HCT116 (cell line): ENCODE measurements around the gene OR9G4. TPM values are rescaled to one million over a fixed set of nuclear protein-coding genes. Genes with fewer than 3 reads are reported as not detected.

Experiments
- ATAC-seq: fragments of 200-7000 bp; cut with Tn5 transposase; 2 replicates; pipeline ENCODE4 v1.9.1; 2020; ENCODE audit warnings: mild to moderate bottlenecking, moderate library complexity
- BruUV-seq: library from RNA; stranded (reverse); fragments of 400-500 nt; replicated peaks from 2 replicates; lab custom pipeline; 2021; lab: Mats Ljungman, UMichigan
- CTCF ChIA-PET: fragments of 300-600 bp; sonication (Branson Sonifier 250); formaldehyde crosslinking; loops from one replicate; lab custom pipeline; 2021; ENCODE audit warnings: antibody characterized with exemption; lab: Charles Lee
- POLR2A ChIA-PET: fragments of 300-600, 350-600 bp; sonication (Branson Sonifier 250); formaldehyde crosslinking; loops from one replicate; lab custom pipeline; 2021; ENCODE audit warnings: antibody characterized with exemption; lab: Charles Lee
- RAD21 ChIA-PET, 2 experiments: fragments of 300-600 bp; sonication (Branson Sonifier 250); formaldehyde crosslinking; loops; one replicate each; lab custom pipeline; 2023; ENCODE audit warnings: low total read pairs in 2 of 2; ENCODE audit not compliant: uncharacterized antibody in 2 of 2, unreplicated experiment in 2 of 2, low non-redundant PET in 1 of 2; lab: Charles Lee
- DNase-seq: peaks from one replicate; pipeline ENCODE4 v3.0.0-alpha.2; 2010; ENCODE audit warnings: low read depth, low spot score
- H2AFZ ChIP-seq: fragments of 200-600 bp; shearing (Covaris generic), sonication (generic); 2 replicates; pipeline ENCODE4 v1.6.1; 2017; ENCODE audit warnings: low read depth, mixed run types, mixed read lengths, antibody characterized with exemption, low read length; ENCODE audit not compliant: poor library complexity, severe bottlenecking
- H3K27ac ChIP-seq: 2 replicates; pipeline ENCODE4 v1.5.1; 2012; ENCODE audit warnings: low read depth, low read length
- H3K27me3 ChIP-seq: fragments of 200-600 bp; sonication (generic); 2 replicates; pipeline ENCODE4 v1.6.1; 2016; ENCODE audit warnings: mixed run types, low read length, mixed read lengths; ENCODE audit not compliant: insufficient read depth
- H3K36me3 ChIP-seq, 2 experiments: fragments of 200-500 bp in 1 of 2; fragments of 200-600 bp in 1 of 2; sonication (Bioruptor generic) in 1 of 2; sonication (generic) in 1 of 2; 2 replicates each; pipeline versions ENCODE4 v1.5.1 to v1.6.1; 2014 to 2016; ENCODE audit warnings: low read length in 2 of 2, inconsistent platforms in 1 of 2, mixed read lengths in 1 of 2, mixed run types in 1 of 2; ENCODE audit not compliant: insufficient read depth in 2 of 2, control insufficient read depth in 1 of 2
- H3K4me1 ChIP-seq, 2 experiments: fragments of 200-600 bp in 1 of 2; sonication (generic) in 1 of 2; 2 replicates each; pipeline versions ENCODE4 v1.5.1 to v1.6.1; 2012 to 2017; ENCODE audit warnings: low read length in 2 of 2, inconsistent platforms in 1 of 2, mild to moderate bottlenecking in 1 of 2, mixed read lengths in 1 of 2, mixed run types in 1 of 2, moderate library complexity in 1 of 2; ENCODE audit not compliant: insufficient read depth in 2 of 2, control insufficient read depth in 1 of 2
- H3K4me2 ChIP-seq: fragments of 200-600 bp; sonication (generic); 2 replicates; pipeline ENCODE4 v1.6.1; 2017; ENCODE audit warnings: mixed run types, low read length, mixed read lengths
- H3K4me3 ChIP-seq, 2 experiments: fragments of 200-600 bp in 1 of 2; sonication (generic) in 1 of 2; replicated peaks in 1 of 2; 2 replicates each; pipeline ENCODE4 v1.5.1; 2011 to 2016; ENCODE audit warnings: low read length in 2 of 2, control low read depth in 1 of 2, low read depth in 1 of 2, mild to moderate bottlenecking in 1 of 2, mixed read lengths in 1 of 2, mixed run types in 1 of 2
- H3K79me2 ChIP-seq: fragments of 200-600 bp; sonication (generic); 2 replicates; pipeline ENCODE4 v1.6.1; 2017; ENCODE audit warnings: mild to moderate bottlenecking, mixed run types, low read length, moderate library complexity, mixed read lengths; ENCODE audit not compliant: insufficient read depth
- H3K9ac ChIP-seq: fragments of 200-600 bp; sonication (generic); 2 replicates; pipeline ENCODE4 v1.6.1; 2016; ENCODE audit warnings: low read length, mixed read lengths
- H3K9me2 ChIP-seq: fragments of 200-600 bp; sonication (generic), shearing (Covaris generic); 2 replicates; pipeline ENCODE4 v1.6.1; 2017; ENCODE audit warnings: mixed run types, mild to moderate bottlenecking, moderate library complexity; ENCODE audit not compliant: insufficient read depth
- H3K9me3 ChIP-seq, 2 experiments: fragments of 200-500 bp in 1 of 2; fragments of 200-600 bp in 1 of 2; sonication (Bioruptor generic) in 1 of 2; sonication (generic) in 1 of 2; 2 replicates each; pipeline ENCODE4 v1.6.1; 2014 to 2017; ENCODE audit warnings: low read length in 2 of 2, mixed read lengths in 2 of 2, inconsistent platforms in 1 of 2, low read depth in 1 of 2, mild to moderate bottlenecking in 1 of 2, mixed run types in 1 of 2, moderate library complexity in 1 of 2; ENCODE audit not compliant: control insufficient read depth in 1 of 2, insufficient read depth in 1 of 2
- H4K20me1 ChIP-seq: fragments of 200-600 bp; sonication (generic), shearing (Covaris generic); 2 replicates; pipeline ENCODE4 v1.6.1; 2017; ENCODE audit warnings: mixed run types, mild to moderate bottlenecking, moderate library complexity; ENCODE audit not compliant: insufficient read depth
- ATF3 ChIP-seq: IDR thresholded peaks from 2 replicates; pipeline ENCODE4 v1.6.1; 2012
- CBX3 ChIP-seq: IDR thresholded peaks from 2 replicates; pipeline ENCODE4 v1.6.1; 2012; ENCODE audit warnings: low read depth
- EGR1 ChIP-seq: IDR thresholded peaks from 2 replicates; pipeline ENCODE4 v1.6.1; 2012; ENCODE audit warnings: low read depth
- ELF1 ChIP-seq: IDR thresholded peaks from 2 replicates; pipeline ENCODE4 v1.6.1; 2012; ENCODE audit warnings: low read depth, borderline replicate concordance
- EZH2phosphoT487 ChIP-seq: fragments of 200-600 bp; IDR thresholded peaks from 2 replicates; pipeline ENCODE4 v1.6.1; 2018; ENCODE audit warnings: antibody characterized with exemption, borderline replicate concordance
- MAX ChIP-seq: IDR thresholded peaks from 2 replicates; pipeline ENCODE4 v1.6.1; 2012
- POLR2AphosphoS5 ChIP-seq: IDR thresholded peaks from 2 replicates; pipeline ENCODE4 v1.6.1; 2011; ENCODE audit warnings: mild to moderate bottlenecking, low read depth, low read length, moderate library complexity
- RAD21 ChIP-seq: IDR thresholded peaks from 2 replicates; pipeline ENCODE4 v1.6.1; 2012; ENCODE audit warnings: low read depth, mild to moderate bottlenecking
- SIN3A ChIP-seq: IDR thresholded peaks from 2 replicates; pipeline ENCODE4 v1.6.1; 2012; ENCODE audit warnings: low read depth
- SRF ChIP-seq: IDR thresholded peaks from 2 replicates; pipeline ENCODE4 v1.6.1; 2012; ENCODE audit warnings: low read depth
- YY1 ChIP-seq: IDR thresholded peaks from 2 replicates; pipeline ENCODE4 v1.6.1; 2011; ENCODE audit warnings: low read length, low read depth, moderate library complexity, mild to moderate bottlenecking; ENCODE audit not compliant: insufficient replicate concordance; ENCODE audit errors: extremely low read depth
- ZFX ChIP-seq: fragments of 450-650 bp; IDR thresholded peaks from 2 replicates; pipeline ENCODE4 v1.6.1; 2017
- ZNF274 ChIP-seq: fragments of 200-500 bp; sonication (Bioruptor generic); IDR thresholded peaks from 2 replicates; pipeline ENCODE4 v1.6.1; 2014; ENCODE audit warnings: mild to moderate bottlenecking, low read depth, low read length, inconsistent platforms
- intact Hi-C: fragments of 100-400 bp; cut with micrococcal nuclease; formaldehyde crosslinking; loops from 2 replicates; pipeline ENCODE4 v1.10.0; 2022
- microRNA-seq: library from miRNA; unstranded; fragments of <30 nt; microRNA quantifications from one replicate; pipeline ENCODE4, GENCODE V29; 2016; ENCODE audit warnings: borderline number of aligned reads
- total RNA-seq: library from RNA; stranded (reverse); gene quantifications from one replicate; pipeline ENCODE4 v1.2.1, GENCODE V29; 2021; ENCODE audit not compliant: unreplicated experiment

The OR9G4 gene
- total RNA-seq, 1 experiment from 2014 or later: not detected

- ChIA-PET RAD21 (no interaction called here), CTCF (no interaction called here), POLR2A (no interaction called here)
- no peak within 1 kb of the TSS for H2AFZ ChIP-seq
- H3K9me2 ChIP-seq: no peaks in the 10 kb centered on the region
- BruUV-seq: no TSS peak
- no peak within 1 kb of the TSS for H3K4me3 ChIP-seq
- DNase-seq (no peak), ATAC-seq (no peak)
- no peak within 1 kb of the TSS for H3K9ac ChIP-seq
- intact Hi-C loops: no loop called here
- H3K79me2 ChIP-seq: no peaks in the 10 kb centered on the region
- H4K20me1 ChIP-seq: no peaks in the 10 kb centered on the region
- H3K4me1 ChIP-seq: no peaks in the 10 kb centered on the region
- peaks cover 15 to 23% of the 10 kb centered on the region in 2 experiments; a peak in 3 of 4 replicates for H3K9me3 ChIP-seq
- no peaks in the 10 kb centered on the region for H3K36me3 ChIP-seq
- H3K27me3 ChIP-seq: no peaks in the 10 kb centered on the region
- no peak within 1 kb of the TSS for H3K27ac ChIP-seq
- no peak for TF ChIP-seq SIN3A
- no peak for TF ChIP-seq ZNF274
- H3K4me2 ChIP-seq: no peak within 1 kb of the TSS
These were observed 49.7 kb downstream of the OR9G4 start, which contains the start of gene OR9G1 for GRCh38 chr11:56698795-56699194. OR9G1 (plus strand) TSS chr11:56699095; CDS start chr11:56700388, 1,293 bp downstream.

GRCh38 chr11:56693428-56693827 lies 55.1 kb downstream of the OR9G4 start:
- ATAC-seq: no peak
- Histone ChIP-seq H3K27me3 (no peaks in the 10 kb centered on the region), H3K9me2 (no peaks in the 10 kb centered on the region), H3K4me3 (no peak overlapping the region), H3K9me3 (peaks cover 13 to 14% of the 10 kb centered on the region in 2 experiments; a peak in 2 of 4 replicates), H3K79me2 (no peaks in the 10 kb centered on the region), H3K4me1 (no peaks in the 10 kb centered on the region), H3K4me2 (no peak overlapping the region), H3K27ac (no peak overlapping the region), H4K20me1 (no peaks in the 10 kb centered on the region), H3K9ac (no peak overlapping the region), H3K36me3 (no peaks in the 10 kb centered on the region), H2AFZ (no peak overlapping the region)
- ChIA-PET CTCF (no interaction called here), RAD21 (no interaction called here), POLR2A (no interaction called here)
- no TSS peak for BruUV-seq
- intact Hi-C loops: no loop called here
- TF ChIP-seq EGR1 (no peak), MAX (no peak), ZFX (no peak), RAD21 (no peak), POLR2AphosphoS5 (no peak), ELF1 (no peak), YY1 (no peak), EZH2phosphoT487 (no peak), SRF (no peak), ATF3 (no peak), CBX3 (no peak), SIN3A (no peak)
- DNase-seq: no peak

Small RNA genes lying within 50 kb of the gene (microRNA-seq; reads per million reads assigned to microRNA genes)
- gene MIR6128: not detected

Other genes with a start within 250 kb of the OR9G4 start
- not detected for gene OR5M11, start 205.4 kb downstream of the OR9G4 start, total RNA-seq
- not detected for gene OR5M10, start 171.0 kb downstream of the OR9G4 start, total RNA-seq
- gene OR5M1, start 133.8 kb downstream of the OR9G4 start, total RNA-seq: not detected
- not detected for gene OR5AP2, start 106.3 kb downstream of the OR9G4 start, total RNA-seq
- not detected for gene OR5AR1, start 85.0 kb downstream of the OR9G4 start, total RNA-seq
- not detected for gene OR9G1, start 49.6 kb downstream of the OR9G4 start, total RNA-seq
- not detected for gene OR5AK2, start 240.2 kb upstream of the OR9G4 start, total RNA-seq